NB4 (cell line): ENCODE data around the gene DAD1.
A peak's percentile ranks its signal among the peaks of the same experiment; 100 is the strongest.

Experiments used
- DNase-seq: peaks from one replicate; pipeline ENCODE4 v3.0.0; 2010; ENCODE audit warnings: low read depth
- H3K4me3 ChIP-seq: one replicate; pipeline ENCODE4 v1.5.1; 2011; ENCODE audit warnings: mild to moderate bottlenecking, low read depth, low read length, moderate library complexity
- MAX ChIP-seq: IDR thresholded peaks from 2 replicates; pipeline ENCODE4 v1.6.1; 2011; ENCODE audit warnings: low read depth, low read length
- MYC ChIP-seq: IDR thresholded peaks from 2 replicates; pipeline ENCODE4 v1.6.1; 2011; ENCODE audit warnings: low read depth, low read length
- POLR2A ChIP-seq: IDR thresholded peaks from 2 replicates; pipeline ENCODE4 v1.6.1; 2011; ENCODE audit warnings: mild to moderate bottlenecking; ENCODE audit not compliant: insufficient read length; ENCODE audit errors: extremely low read depth
- TF ChIP-seq, protein P1 (sequence below): IDR thresholded peaks from one replicate; pipeline ENCODE4 v1.5.1; 2012; ENCODE audit warnings: low read depth, low read length

The DAD1 gene

GRCh38 chr14:22536853-22537338 lies 52.1 kb downstream of the DAD1 start:
- H3K4me3 ChIP-seq, result no peak overlapping the region
- peak; percentile 97 for DNase-seq
- peak; percentile 99 for TF ChIP-seq MAX
- peak; percentile 41 for TF ChIP-seq POLR2A
- TF ChIP-seq MYC, result peak; percentile 99
- TF ChIP-seq, protein P1, sequence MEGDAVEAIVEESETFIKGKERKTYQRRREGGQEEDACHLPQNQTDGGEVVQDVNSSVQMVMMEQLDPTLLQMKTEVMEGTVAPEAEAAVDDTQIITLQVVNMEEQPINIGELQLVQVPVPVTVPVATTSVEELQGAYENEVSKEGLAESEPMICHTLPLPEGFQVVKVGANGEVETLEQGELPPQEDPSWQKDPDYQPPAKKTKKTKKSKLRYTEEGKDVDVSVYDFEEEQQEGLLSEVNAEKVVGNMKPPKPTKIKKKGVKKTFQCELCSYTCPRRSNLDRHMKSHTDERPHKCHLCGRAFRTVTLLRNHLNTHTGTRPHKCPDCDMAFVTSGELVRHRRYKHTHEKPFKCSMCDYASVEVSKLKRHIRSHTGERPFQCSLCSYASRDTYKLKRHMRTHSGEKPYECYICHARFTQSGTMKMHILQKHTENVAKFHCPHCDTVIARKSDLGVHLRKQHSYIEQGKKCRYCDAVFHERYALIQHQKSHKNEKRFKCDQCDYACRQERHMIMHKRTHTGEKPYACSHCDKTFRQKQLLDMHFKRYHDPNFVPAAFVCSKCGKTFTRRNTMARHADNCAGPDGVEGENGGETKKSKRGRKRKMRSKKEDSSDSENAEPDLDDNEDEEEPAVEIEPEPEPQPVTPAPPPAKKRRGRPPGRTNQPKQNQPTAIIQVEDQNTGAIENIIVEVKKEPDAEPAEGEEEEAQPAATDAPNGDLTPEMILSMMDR, result no peak

DNA sequence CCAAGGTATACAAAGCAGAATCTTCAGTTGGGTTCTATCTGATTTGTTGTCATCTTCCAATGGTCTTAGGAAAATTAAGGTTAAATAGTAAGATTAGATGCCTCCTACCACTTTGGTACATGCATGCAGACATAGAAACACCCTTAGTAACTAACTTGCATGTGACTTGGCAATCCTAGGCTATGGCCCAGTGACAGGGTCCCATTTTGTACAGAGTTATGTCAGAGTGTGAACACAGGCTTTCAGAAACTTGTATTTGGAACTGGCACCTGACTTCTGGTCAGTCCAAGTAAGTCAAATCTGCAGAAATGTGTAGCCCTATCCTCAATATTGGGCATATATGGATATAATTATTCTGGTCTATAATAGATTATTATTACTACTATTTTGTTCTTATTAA lies 53.1 kb downstream of the DAD1 start:
- no peak for DNase-seq
- H3K4me3 ChIP-seq, result no peak overlapping the region
- TF ChIP-seq POLR2A (no peak), MYC (no peak), MAX (no peak)
- TF ChIP-seq, protein P1, result no peak

GRCh38 chr14:22535126-22535525 lies 53.9 kb downstream of the DAD1 start:
- no peak for TF ChIP-seq POLR2A
- TF ChIP-seq, protein P1, result no peak
- no peak for TF ChIP-seq MYC
- TF ChIP-seq MAX, result no peak
- H3K4me3 ChIP-seq, result no peak overlapping the region
- DNase-seq, result no peak

GRCh38 chr14:22534547-22534946 lies 54.5 kb downstream of the DAD1 start:
- no peak for TF ChIP-seq POLR2A
- no peak for TF ChIP-seq MAX
- TF ChIP-seq, protein P1, result no peak
- H3K4me3 ChIP-seq, result no peak overlapping the region
- DNase-seq, result no peak

GRCh38 chr14:22533739-22534359 lies 55.2 kb downstream of the DAD1 start:
- TF ChIP-seq, protein P1, result no peak
- TF ChIP-seq POLR2A (no peak), MYC (no peak), MAX (no peak)

More at GRCh38 chr14:22533739-22534359, 55.2 kb downstream of the DAD1 start:
- no peak overlapping the region for H3K4me3 ChIP-seq
- DNase-seq, result no peak
